GM23338 (cell line): ENCODE measurements around the gene MIOS.

Experiments
- CTCF ChIP-seq, 2 experiments: fragments of 200-600 bp in 1 of 2; sonication (generic) in 1 of 2; conservative IDR thresholded peaks; 2 replicates each; pipeline versions ENCODE4 v1.5.1 to v1.6.1; 2016 to 2017; ENCODE audit warnings: antibody characterized with exemption in 2 of 2, low read depth in 2 of 2, mild to moderate bottlenecking in 2 of 2, moderate library complexity in 1 of 2
- EZH2phosphoT487 ChIP-seq: fragments of 200-600 bp; sonication (generic); IDR thresholded peaks from one replicate; pipeline ENCODE4 v1.8.1; 2018; ENCODE audit warnings: antibody characterized with exemption; ENCODE audit not compliant: unreplicated experiment
- JUNB ChIP-seq: IDR thresholded peaks from one replicate; pipeline ENCODE4 v1.6.1; 2016; ENCODE audit warnings: antibody characterized with exemption; ENCODE audit not compliant: unreplicated experiment

DNA sequence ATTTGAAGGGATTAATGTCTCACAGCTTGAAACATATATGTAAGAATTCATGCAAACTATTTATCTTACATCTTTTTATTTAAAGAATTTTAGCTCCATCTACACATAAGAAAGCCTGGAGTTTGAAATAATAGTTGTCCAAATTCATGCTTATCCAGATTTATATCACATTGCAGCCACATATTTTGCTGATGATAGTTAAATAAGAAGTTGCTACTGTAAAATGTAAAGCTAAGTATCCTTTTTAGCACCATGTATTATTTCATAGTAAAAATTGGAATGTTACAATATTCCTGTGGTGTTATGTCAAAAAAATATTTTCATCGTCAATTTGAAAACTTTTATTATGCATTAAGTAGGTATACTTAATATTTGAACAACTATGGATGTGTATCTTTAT is 46.5 kb downstream of the MIOS start:
- TF ChIP-seq CTCF (conservative IDR thresholded peaks at IDR 0.05; ENCODE audit: low read depth in 2 of 2) (no peak), EZH2phosphoT487 (no peak), JUNB (no peak)
